Subcutaneous adipose tissue (tissue), 4 donors: ENCODE measurements around the gene ARF6. TPM values are rescaled to one million over a fixed set of nuclear protein-coding genes. Genes with fewer than 3 reads are reported as not detected.

Experiments used
- CTCF ChIP-seq: fragments of 450-650 bp; IDR thresholded peaks from one replicate; pipeline ENCODE4 v1.5.1; 2016; ENCODE audit warnings: low read depth, mild to moderate bottlenecking, control low read depth, antibody characterized with exemption, moderate library complexity
- total RNA-seq, 4 donors: library from RNA; depleted of rRNA; stranded (reverse); fragments of >200 nt; gene quantifications; one replicate each; pipeline ENCODE4 v1.1.0, GENCODE V29; 2016

ARF6 gene
- total RNA-seq, 4 donors from 2014 or later, result 35.2 to 59.3 (median 44.5) TPM

GRCh38 chr14:49867831-49868719 lies 24.8 kb upstream of the ARF6 start:
- no peak for TF ChIP-seq CTCF

GRCh38 chr14:49868720-49869114 lies 24.2 kb upstream of the ARF6 start:
- no peak for TF ChIP-seq CTCF

GRCh38 chr14:49870908-49871307 lies 22.0 kb upstream of the ARF6 start:
- TF ChIP-seq CTCF, result no peak

GRCh38 chr14:49875640-49876198 lies 17.2 kb upstream of the ARF6 start:
- no peak for TF ChIP-seq CTCF

GRCh38 chr14:49876563-49877127 lies 16.2 kb upstream of the ARF6 start:
- no peak for TF ChIP-seq CTCF

- TF ChIP-seq CTCF, result no peak
Measured at GRCh38 chr14:49879646-49880204, 13.2 kb upstream of the ARF6 start.
